Measurements from ENCODE around the gene NGEF.

Gene NGEF

GRCh38 chr2:232941912-232942594, 71.0 kb downstream of the NGEF start:
- H3K79me2 ChIP-seq (ENCODE audit: insufficient read depth, low read length), result no peaks in the 10 kb centered on the region
- no peak for ATAC-seq (ENCODE audit: insufficient read depth, low read depth)

GRCh38 chr2:232941400-232941799, 71.7 kb downstream of the NGEF start:
- ATAC-seq (ENCODE audit: insufficient read depth, low read depth) (no peak), DNase-seq (no peak)
- no peak for TF ChIP-seq CTCF (IDR thresholded peaks at IDR 0.05; ENCODE audit: borderline replicate concordance, extremely low read depth, low read length, poor library complexity, severe bottlenecking)
- no peak for TF ChIP-seq EZH2 (IDR thresholded peaks at IDR 0.05; ENCODE audit: borderline replicate concordance, low read depth, low read length, severe bottlenecking)
- no peaks in the 10 kb centered on the region for H3K4me1 ChIP-seq (ENCODE audit: insufficient read depth, low read length)
- no peaks in the 10 kb centered on the region for H3K79me2 ChIP-seq (ENCODE audit: insufficient read depth, low read length)
- no peaks in the 10 kb centered on the region for H4K20me1 ChIP-seq (ENCODE audit: insufficient read depth, low read length)
- no peak overlapping the region for H3K4me3 ChIP-seq (ENCODE audit: low read depth in 1 of 2, low read length in 2 of 2)
- no peak overlapping the region for H3K4me2 ChIP-seq (ENCODE audit: insufficient read depth, low read length)
- no peak overlapping the region for H3K9ac ChIP-seq (ENCODE audit: low read depth, low read length)
- H3K27me3 ChIP-seq (ENCODE audit: insufficient read depth, low read length, poor library complexity), result peaks cover under 1% of the 10 kb centered on the region
- no peak overlapping the region for H2AFZ ChIP-seq (ENCODE audit: low read depth, low read length)
- no peak overlapping the region for H3K27ac ChIP-seq (ENCODE audit: low read length)
- no peaks in the 10 kb centered on the region for H3K9me3 ChIP-seq (ENCODE audit: insufficient read depth, low read length, severe bottlenecking)
- no peaks in the 10 kb centered on the region for H3K36me3 ChIP-seq (ENCODE audit: insufficient read depth, low read length)

More at GRCh38 chr2:232941912-232942594, 71.0 kb downstream of the NGEF start:
- Histone ChIP-seq H3K9me3 (ENCODE audit: insufficient read depth, low read length, severe bottlenecking) (no peaks in the 10 kb centered on the region), H3K4me3 (ENCODE audit: low read depth in 1 of 2, low read length in 2 of 2) (no peak overlapping the region), H4K20me1 (ENCODE audit: insufficient read depth, low read length) (no peaks in the 10 kb centered on the region), H3K4me2 (ENCODE audit: insufficient read depth, low read length) (no peak overlapping the region), H2AFZ (ENCODE audit: low read depth, low read length) (no peak overlapping the region), H3K27ac (ENCODE audit: low read length) (no peak overlapping the region), H3K4me1 (ENCODE audit: insufficient read depth, low read length) (no peaks in the 10 kb centered on the region), H3K36me3 (ENCODE audit: insufficient read depth, low read length) (no peaks in the 10 kb centered on the region), H3K27me3 (ENCODE audit: insufficient read depth, low read length, poor library complexity) (peaks cover 3% of the 10 kb centered on the region), H3K9ac (ENCODE audit: low read depth, low read length) (no peak overlapping the region)
- TF ChIP-seq EZH2 (IDR thresholded peaks at IDR 0.05; ENCODE audit: borderline replicate concordance, low read depth, low read length, severe bottlenecking) (no peak), CTCF (IDR thresholded peaks at IDR 0.05; ENCODE audit: borderline replicate concordance, extremely low read depth, low read length, poor library complexity, severe bottlenecking) (no peak)
- DNase-seq, result no peak

- no peaks in the 10 kb centered on the region for H4K20me1 ChIP-seq (ENCODE audit: insufficient read depth, low read length)
- no peaks in the 10 kb centered on the region for H3K27me3 ChIP-seq (ENCODE audit: insufficient read depth, low read length, poor library complexity)
- H3K4me1 ChIP-seq (ENCODE audit: insufficient read depth, low read length), result no peaks in the 10 kb centered on the region
- no peak for TF ChIP-seq CTCF (IDR thresholded peaks at IDR 0.05; ENCODE audit: borderline replicate concordance, extremely low read depth, low read length, poor library complexity, severe bottlenecking)
- no peak for TF ChIP-seq EZH2 (IDR thresholded peaks at IDR 0.05; ENCODE audit: borderline replicate concordance, low read depth, low read length, severe bottlenecking)
- no peaks in the 10 kb centered on the region for H3K36me3 ChIP-seq (ENCODE audit: insufficient read depth, low read length)
- H3K27ac ChIP-seq (ENCODE audit: low read length), result no peak overlapping the region
- no peak for ATAC-seq (ENCODE audit: insufficient read depth, low read depth)
- H3K4me3 ChIP-seq (ENCODE audit: low read depth in 1 of 2, low read length in 2 of 2), result no peak overlapping the region
- no peak overlapping the region for H3K9ac ChIP-seq (ENCODE audit: low read depth, low read length)
- H3K9me3 ChIP-seq (ENCODE audit: insufficient read depth, low read length, severe bottlenecking), result no peaks in the 10 kb centered on the region
- no peaks in the 10 kb centered on the region for H3K79me2 ChIP-seq (ENCODE audit: insufficient read depth, low read length)
- DNase-seq, result no peak
- H3K4me2 ChIP-seq (ENCODE audit: insufficient read depth, low read length), result no peak overlapping the region
- H2AFZ ChIP-seq (ENCODE audit: low read depth, low read length), result no peak overlapping the region
Measured at GRCh38 chr2:232940724-232941123, 72.3 kb downstream of the NGEF start.
